H9 (cell line): Measurements from ENCODE around the gene RAB11FIP4. TPM values are rescaled to one million over a fixed set of nuclear protein-coding genes. Genes with fewer than 3 reads are reported as not detected.

Source experiments
- DNase-seq: peaks from one replicate; pipeline ENCODE4 v3.0.0-alpha.2; 2017
- H2AFZ ChIP-seq: one replicate; pipeline ENCODE4 v1.6.1; 2013; ENCODE audit warnings: mild to moderate bottlenecking, low read length, control low read depth, moderate library complexity
- H2AK5ac ChIP-seq: 2 replicates; pipeline ENCODE4 v1.6.1; 2013; ENCODE audit warnings: low read length, control low read depth, mixed read lengths; ENCODE audit not compliant: insufficient read length
- H2BK120ac ChIP-seq: one replicate; pipeline ENCODE4 v1.6.1; 2013; ENCODE audit warnings: low read depth, mild to moderate bottlenecking, low read length, control low read depth, inconsistent platforms; ENCODE audit not compliant: poor library complexity, severe bottlenecking
- H2BK12ac ChIP-seq: 2 replicates; pipeline ENCODE4 v1.6.1; 2013; ENCODE audit warnings: low read length, control low read depth, mixed read lengths, low read depth; ENCODE audit not compliant: insufficient read length
- H2BK15ac ChIP-seq: 2 replicates; pipeline ENCODE4 v1.6.1; 2013; ENCODE audit warnings: low read depth, low read length, control low read depth
- H2BK20ac ChIP-seq: one replicate; pipeline ENCODE4 v1.6.1; 2013; ENCODE audit warnings: low read depth, mild to moderate bottlenecking, low read length, control low read depth, inconsistent platforms; ENCODE audit not compliant: poor library complexity, severe bottlenecking
- H2BK5ac ChIP-seq: 2 replicates; pipeline ENCODE4 v1.6.1; 2013; ENCODE audit warnings: low read length, control low read depth, mixed read lengths; ENCODE audit not compliant: insufficient read length
- H3K14ac ChIP-seq: 2 replicates; pipeline ENCODE4 v1.6.1; 2013; ENCODE audit warnings: low read length, control low read depth; ENCODE audit not compliant: insufficient read depth
- H3K18ac ChIP-seq: 2 replicates; pipeline ENCODE4 v1.6.1; 2013; ENCODE audit warnings: low read depth, mild to moderate bottlenecking, mixed read lengths, low read length, control low read depth; ENCODE audit not compliant: insufficient read length
- H3K23ac ChIP-seq: 2 replicates; pipeline ENCODE4 v1.6.1; 2013; ENCODE audit warnings: low read length, control low read depth, mixed read lengths, low read depth; ENCODE audit not compliant: insufficient read length
- H3K23me2 ChIP-seq: 2 replicates; pipeline ENCODE4 v1.6.1; 2013; ENCODE audit warnings: low read depth, mild to moderate bottlenecking, mixed read lengths, low read length, control low read depth; ENCODE audit not compliant: insufficient read length, poor library complexity, severe bottlenecking
- H3K27ac ChIP-seq: 2 replicates; pipeline ENCODE4 v1.5.1; 2013; ENCODE audit warnings: low read length, control low read depth, mixed read lengths, low read depth; ENCODE audit not compliant: insufficient read length
- H3K27me3 ChIP-seq: 2 replicates; pipeline ENCODE4 v1.6.1; 2013; ENCODE audit warnings: low read length, control low read depth, inconsistent platforms; ENCODE audit not compliant: insufficient read depth
- H3K4ac ChIP-seq: 2 replicates; pipeline ENCODE4 v1.6.1; 2013; ENCODE audit warnings: low read depth, mild to moderate bottlenecking, control low read depth, inconsistent platforms, low read length, moderate library complexity
- H3K4me1 ChIP-seq: 2 replicates; pipeline ENCODE4 v1.6.1; 2013; ENCODE audit warnings: low read length, control low read depth, inconsistent platforms; ENCODE audit not compliant: insufficient read depth
- H3K4me2 ChIP-seq: 2 replicates; pipeline ENCODE4 v1.6.1; 2013; ENCODE audit warnings: low read length, control low read depth, mixed read lengths; ENCODE audit not compliant: insufficient read length, insufficient read depth
- H3K56ac ChIP-seq: 2 replicates; pipeline ENCODE4 v1.6.1; 2013; ENCODE audit warnings: low read depth, mild to moderate bottlenecking, mixed read lengths, low read length, control low read depth; ENCODE audit not compliant: insufficient read length
- H3K79me1 ChIP-seq: 2 replicates; pipeline ENCODE4 v1.6.1; 2013; ENCODE audit warnings: low read depth, mild to moderate bottlenecking, moderate library complexity, low read length, control low read depth, inconsistent platforms; ENCODE audit not compliant: insufficient read depth, poor library complexity, severe bottlenecking
- H3K79me2 ChIP-seq: 2 replicates; pipeline ENCODE4 v1.6.1; 2013; ENCODE audit warnings: low read length, control low read depth, inconsistent platforms; ENCODE audit not compliant: insufficient read depth
- H3K9ac ChIP-seq: 2 replicates; pipeline ENCODE4 v1.6.1; 2013; ENCODE audit warnings: low read length, control low read depth, mixed read lengths; ENCODE audit not compliant: insufficient read length; ENCODE audit errors: extremely low read depth
- H3K9me3 ChIP-seq: one replicate; pipeline ENCODE4 v1.6.1; 2013; ENCODE audit warnings: low read depth, low read length, inconsistent platforms; ENCODE audit not compliant: control insufficient read depth
- H3T11ph ChIP-seq: one replicate; pipeline ENCODE4 v1.6.1; 2013; ENCODE audit warnings: mild to moderate bottlenecking, low read length, control low read depth, inconsistent platforms
- H4K20me1 ChIP-seq: one replicate; pipeline ENCODE4 v1.6.1; 2013; ENCODE audit not compliant: control insufficient read depth, insufficient read length, insufficient read depth
- H4K5ac ChIP-seq: 2 replicates; pipeline ENCODE4 v1.6.1; 2013; ENCODE audit warnings: low read depth, mild to moderate bottlenecking, mixed read lengths, low read length, control low read depth; ENCODE audit not compliant: insufficient read length
- H4K8ac ChIP-seq: replicated peaks from 2 replicates; pipeline ENCODE4 v1.6.1; 2013; ENCODE audit warnings: low read length, control low read depth, mixed read lengths, low read depth; ENCODE audit not compliant: insufficient read length
- H4K91ac ChIP-seq: 2 replicates; pipeline ENCODE4 v1.6.1; 2013; ENCODE audit warnings: low read depth, mild to moderate bottlenecking, moderate library complexity, mixed read lengths, low read length, control low read depth; ENCODE audit not compliant: insufficient read length
- H3K27ac Mint-ChIP-seq, 3 experiments: 2 replicates in 2 of 3; 3 replicates in 1 of 3; pipeline ENCODE4 v1.8.0; 2020 to 2021; ENCODE audit warnings: mixed read lengths in 3 of 3, mild to moderate bottlenecking in 1 of 3, moderate library complexity in 1 of 3
- H3K27me3 Mint-ChIP-seq: 2 replicates; pipeline ENCODE4 v1.8.0; 2021; ENCODE audit warnings: low read depth, mild to moderate bottlenecking, moderate library complexity, mixed read lengths
- H3K36me3 Mint-ChIP-seq, 3 experiments: 2 replicates in 2 of 3; 3 replicates in 1 of 3; pipeline ENCODE4 v1.8.0; 2020 to 2021; ENCODE audit warnings: low read depth in 3 of 3, mixed read lengths in 3 of 3; ENCODE audit not compliant: insufficient read depth in 1 of 3
- H3K4me1 Mint-ChIP-seq, 2 experiments: 2 replicates each; pipeline ENCODE4 v1.8.0; 2020; ENCODE audit warnings: mixed read lengths in 2 of 2
- H3K4me3 Mint-ChIP-seq, 2 experiments: 2 replicates in 1 of 2; 3 replicates in 1 of 2; pipeline ENCODE4 v1.8.0; 2020 to 2021; ENCODE audit warnings: mild to moderate bottlenecking in 2 of 2, mixed read lengths in 2 of 2, moderate library complexity in 1 of 2
- H3K9me3 Mint-ChIP-seq, 2 experiments: 2 replicates in 1 of 2; 3 replicates in 1 of 2; pipeline ENCODE4 v1.8.0; 2020; ENCODE audit warnings: mild to moderate bottlenecking in 2 of 2, mixed read lengths in 2 of 2, moderate library complexity in 1 of 2
- CTCF ChIP-seq: fragments of 200-600 bp; sonication (generic); conservative IDR thresholded peaks from 3 replicates; pipeline ENCODE4 v1.8.0; 2021; ENCODE audit warnings: antibody characterized with exemption, mild to moderate bottlenecking
- WGBS: extraction: QIAGEN DNeasy Blood & Tissue Kit; methylation state at CpG from one replicate; pipeline ENCODE4 v1.1.7; 2013; ENCODE audit warnings: missing lambda C conversion rate, low lambda C conversion rate, mixed read lengths; ENCODE audit not compliant: insufficient read length; ENCODE audit errors: extremely low coverage; 5-methylcytosine and 5-hydroxymethylcytosine counted together
- total RNA-seq: library from RNA; stranded (reverse); gene quantifications from 2 replicates; pipeline ENCODE4 v1.2.1, GENCODE V29; 2021

The RAB11FIP4 gene
- total RNA-seq, 1 experiment from 2014 or later, result 25.7 TPM

- Mint-ChIP-seq H3K36me3 (peaks cover 16 to 35% (median 35%) of the 10 kb centered on the region in 3 experiments; a peak in 6 of 7 replicates), H3K4me3 (no peak overlapping the region), H3K27me3 (no peaks in the 10 kb centered on the region), H3K4me1 (peaks cover 2 to 3% of the 10 kb centered on the region in 2 experiments; a peak in 2 of 4 replicates), H3K27ac (no peak overlapping the region), H3K9me3 (no peaks in the 10 kb centered on the region)
- Histone ChIP-seq H3K9ac (no peak overlapping the region), H2AK5ac (no peak overlapping the region), H4K5ac (no peak overlapping the region), H4K20me1 (peaks cover 2% of the 10 kb centered on the region), H3K14ac (no peak overlapping the region), H3K27me3 (no peaks in the 10 kb centered on the region), H4K8ac (no peak overlapping the region), H3K56ac (no peak overlapping the region), H2BK12ac (no peak overlapping the region), H2BK15ac (no peak overlapping the region), H3T11ph (no peak overlapping the region), H3K23me2 (no peaks in the 10 kb centered on the region), H2BK120ac (no peak overlapping the region), H3K27ac (no peak overlapping the region), H3K79me2 (no peaks in the 10 kb centered on the region), H3K9me3 (peaks cover 11% of the 10 kb centered on the region), H3K4me1 (no peaks in the 10 kb centered on the region), H2BK20ac (no peak overlapping the region), H2BK5ac (no peak overlapping the region), H3K23ac (no peak overlapping the region), H2AFZ (no peak overlapping the region), H3K18ac (no peak overlapping the region), H3K4ac (no peak overlapping the region), H3K4me2 (no peak overlapping the region), H4K91ac (no peak overlapping the region), H3K79me1 (no peaks in the 10 kb centered on the region)
- TF ChIP-seq CTCF, result no peak
- no peak for DNase-seq
- no CpG with 5 or more reads among the region's 5 CpGs for WGBS
These were observed 136.1 kb downstream of the RAB11FIP4 start for GRCh38 chr17:31527606-31528005.
